Measurements from ENCODE around the gene LRRN2. TPM values are rescaled to one million over a fixed set of nuclear protein-coding genes. Genes with fewer than 3 reads are reported as not detected.

LRRN2 gene
- total RNA-seq, 1 experiment from 2014 or later, result 5.3 TPM

- peaks cover 14% of the 10 kb centered on the region for H3K4me1 Mint-ChIP-seq
- POLR2A ChIA-PET, result no interaction called here
- ATAC-seq (no peak), DNase-seq (ENCODE audit: low spot score) (no peak)
- no peak overlapping the region for H3K4me3 Mint-ChIP-seq
- CTCF ChIA-PET, result interaction anchor here (3.0 to 3.3 kb wide), 2 partner anchors 10 to 194 kb away, joined by 12 to 14 read pairs; no protein-coding TSS in a partner anchor
- H3K27ac Mint-ChIP-seq, result no peak overlapping the region
- H3K36me3 Mint-ChIP-seq, result no peaks in the 10 kb centered on the region
- TF ChIP-seq FOXP4 (CRISPR knock-in tag; IDR thresholded peaks at IDR 0.05), result no peak
- TF ChIP-seq NR1H2 (CRISPR knock-in tag; IDR thresholded peaks at IDR 0.05), result no peak
- TF ChIP-seq PREB (CRISPR knock-in tag; IDR thresholded peaks at IDR 0.05; ENCODE audit: borderline replicate concordance), result no peak
- no peak for TF ChIP-seq ARID4B (CRISPR knock-in tag; IDR thresholded peaks at IDR 0.05; ENCODE audit: borderline replicate concordance)
- no peak for TF ChIP-seq NR2C2 (CRISPR knock-in tag; IDR thresholded peaks at IDR 0.05)
- TF ChIP-seq IRF2 (CRISPR knock-in tag; IDR thresholded peaks at IDR 0.05; ENCODE audit: borderline replicate concordance, low read depth), result no peak
- TF ChIP-seq FOXJ3 (CRISPR knock-in tag; IDR thresholded peaks at IDR 0.05; ENCODE audit: borderline replicate concordance), result no peak
- no peak for TF ChIP-seq ZNF317 (CRISPR knock-in tag; IDR thresholded peaks at IDR 0.05; ENCODE audit: borderline replicate concordance, low read depth)
- TF ChIP-seq IRF1 (CRISPR knock-in tag; IDR thresholded peaks at IDR 0.05), result no peak
- TF ChIP-seq MAX (CRISPR knock-in tag; IDR thresholded peaks at IDR 0.05), result no peak
- TF ChIP-seq EMX1 (CRISPR knock-in tag; IDR thresholded peaks at IDR 0.05), result no peak
- no peak for TF ChIP-seq AR (CRISPR knock-in tag; IDR thresholded peaks at IDR 0.05)
- no peak for TF ChIP-seq OVOL2 (CRISPR knock-in tag; IDR thresholded peaks at IDR 0.05; ENCODE audit: borderline replicate concordance)
- no peak for TF ChIP-seq ZNF281 (CRISPR knock-in tag; IDR thresholded peaks at IDR 0.05)
- TF ChIP-seq SOX15 (CRISPR knock-in tag; IDR thresholded peaks at IDR 0.05), result no peak
- no peaks in the 10 kb centered on the region; the same call in none of the 2 replicates for H3K27me3 Mint-ChIP-seq (ENCODE audit: low read depth)
- no peaks in the 10 kb centered on the region for H3K9me3 Mint-ChIP-seq
Observed at GRCh38 chr1:204613636-204614035, 71.9 kb downstream of the LRRN2 start.

Measured in WTC11 (cell line).